GM19035 (cell line): ENCODE data around the gene EYA3.
"Not testable (repeated sequence)": the region's sequence is repeated elsewhere in the genome, so short reads cannot be mapped to it uniquely, and the experiment has no call there.

ENCODE experiments used
- ATAC-seq: cut with Tn5 transposase; IDR thresholded peaks from one replicate; pipeline ENCODE4 v1.9.1; 2021; ENCODE audit not compliant: unreplicated experiment

EYA3 gene

DNA sequence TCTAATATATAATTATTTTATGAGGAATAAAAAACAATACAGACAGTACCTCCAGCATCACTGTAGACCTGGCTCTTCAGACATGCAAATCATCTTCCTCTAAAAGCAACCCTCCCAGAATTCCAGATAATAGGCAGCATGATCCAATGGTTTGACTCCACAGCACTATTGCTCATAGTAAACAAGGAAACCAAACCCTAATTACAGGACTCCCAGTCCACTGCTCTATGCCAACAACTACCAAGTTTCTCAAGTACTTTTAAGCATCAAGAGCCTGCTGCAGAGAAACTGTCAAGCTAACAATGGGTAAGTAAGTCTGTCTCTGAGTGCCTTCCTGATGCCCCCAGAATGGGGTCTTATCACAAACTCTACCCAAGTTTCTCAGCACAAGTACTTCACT, 57.2 kb downstream of the EYA3 start:
- no peak for ATAC-seq

- ATAC-seq, result no peak
Observed at GRCh38 chr1:28028873-28029654, 59.3 kb downstream of the EYA3 start.

DNA sequence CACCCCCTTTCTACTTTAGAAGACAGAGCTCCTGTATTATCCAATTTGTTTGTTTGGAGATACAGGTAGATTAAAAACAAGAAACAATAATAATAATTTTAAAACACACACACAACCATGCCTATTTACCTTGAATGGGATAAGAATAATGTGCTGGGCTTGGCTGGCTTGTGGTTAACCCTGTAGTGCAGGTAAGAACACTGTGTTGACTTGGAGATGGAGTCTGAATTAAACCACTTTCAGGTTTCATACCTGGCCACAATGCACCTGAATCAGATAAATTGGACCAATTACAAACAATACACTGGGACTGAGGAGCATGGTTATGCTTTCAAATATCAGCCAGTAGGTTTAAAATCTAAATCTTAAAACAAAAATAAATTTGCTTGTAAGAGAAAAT, 60.8 kb downstream of the EYA3 start:
- ATAC-seq, result no peak

GRCh38 chr1:28027238-28027637, 61.2 kb downstream of the EYA3 start:
- no peak for ATAC-seq

GRCh38 chr1:28026329-28026728, 62.1 kb downstream of the EYA3 start:
- ATAC-seq, result no peak

- ATAC-seq, result no peak
Observed at GRCh38 chr1:28021064-28021463, 67.3 kb downstream of the EYA3 start.

GRCh38 chr1:28010969-28011368, 77.4 kb downstream of the EYA3 start:
- no peak for ATAC-seq

GRCh38 chr1:28003117-28003516, 85.3 kb downstream of the EYA3 start:
- not testable (repeated sequence) for ATAC-seq

GRCh38 chr1:28002600-28002999, 85.8 kb downstream of the EYA3 start:
- ATAC-seq, result no peak

DNA sequence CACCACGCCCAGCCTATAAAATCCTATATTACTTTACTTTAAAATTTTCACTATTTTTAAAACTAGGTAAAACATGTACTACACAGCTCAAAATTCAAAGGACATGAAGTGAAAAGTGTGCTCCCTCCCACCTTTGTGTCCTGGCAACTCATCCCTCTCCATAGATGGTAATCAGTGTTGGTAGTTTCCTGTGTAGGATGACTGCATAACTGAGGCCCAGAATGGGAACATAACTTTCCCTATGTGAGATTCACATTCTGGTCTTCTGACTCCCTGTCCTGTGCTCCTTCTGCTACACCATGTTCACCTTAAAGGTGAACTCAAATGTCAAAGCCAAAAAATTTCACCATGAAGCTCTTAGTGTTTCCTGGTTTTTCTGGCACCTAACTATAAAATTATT, 89.4 kb downstream of the EYA3 start:
- no peak for ATAC-seq

- not testable (repeated sequence) for ATAC-seq
Observed at GRCh38 chr1:27994526-27994925, 93.9 kb downstream of the EYA3 start.

GRCh38 chr1:27994060-27994459, 94.3 kb downstream of the EYA3 start:
- no peak for ATAC-seq

- no peak for ATAC-seq
Observed at GRCh38 chr1:27993241-27993640, 95.2 kb downstream of the EYA3 start.

- ATAC-seq, result no peak
Observed at GRCh38 chr1:27992276-27992675, 96.1 kb downstream of the EYA3 start.

GRCh38 chr1:27990920-27991537, 97.4 kb downstream of the EYA3 start:
- no peak for ATAC-seq

- ATAC-seq, result no peak
Observed at GRCh38 chr1:27981145-27981544, 107.3 kb downstream of the EYA3 start.

- no peak for ATAC-seq
Observed at GRCh38 chr1:27980216-27980845, 108.1 kb downstream of the EYA3 start.

GRCh38 chr1:27979859-27980201, 108.6 kb downstream of the EYA3 start:
- ATAC-seq, result no peak

GRCh38 chr1:27979151-27979858, 109.1 kb downstream of the EYA3 start:
- ATAC-seq, result no peak

GRCh38 chr1:27974417-27974781, 114.0 kb downstream of the EYA3 start:
- ATAC-seq, result no peak

DNA sequence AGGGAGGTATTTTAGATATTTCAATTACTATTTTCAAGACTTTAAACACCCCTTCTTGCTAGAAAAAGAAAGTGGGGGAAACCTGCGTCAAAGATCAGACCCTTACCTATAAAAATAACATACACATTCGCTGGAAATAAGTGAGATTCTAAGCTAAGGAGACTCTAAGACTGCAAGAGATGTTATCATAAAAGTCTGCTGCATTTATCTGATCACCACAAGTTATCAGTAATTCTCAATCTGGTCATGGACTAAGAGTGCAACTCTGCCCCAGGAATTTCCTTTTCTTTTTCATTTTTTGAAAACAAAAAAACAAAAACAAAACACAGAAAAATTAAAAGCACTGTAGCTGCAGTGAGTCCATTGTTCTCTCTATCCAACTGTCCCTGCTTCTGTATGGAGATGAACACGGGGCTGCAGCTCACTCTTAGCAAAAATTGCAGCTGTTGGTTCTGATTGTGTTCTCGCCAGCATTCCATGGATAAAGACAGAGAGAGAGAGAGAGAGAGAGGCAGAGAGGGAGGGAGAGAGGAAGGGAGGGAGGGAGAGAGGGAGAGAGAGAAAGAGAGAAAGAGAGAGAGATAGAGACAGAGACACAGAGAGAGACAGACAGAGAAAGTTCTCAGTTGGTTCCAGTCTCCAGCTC, 114.5 kb downstream of the EYA3 start:
- ATAC-seq, result no peak
